Psoas muscle (tissue), 8 donors: ENCODE measurements around the gene MARK2. TPM values are rescaled to one million over a fixed set of nuclear protein-coding genes. Genes with fewer than 3 reads are reported as not detected.

Experiments
- ATAC-seq, 4 donors: fragments of 200-7000 bp; cut with Tn5 transposase; one replicate each; pipeline ENCODE4 v1.9.1; 2020; ENCODE audit warnings: moderate library complexity in 3 of 4, mild to moderate bottlenecking in 2 of 4
- DNase-seq, 2 donors: peaks; one replicate each; pipeline ENCODE4 v3.0.0-alpha.2; 2020
- H3K27ac ChIP-seq: fragments of 200-600 bp; one replicate; pipeline ENCODE4 v1.8.0; 2022
- H3K27me3 ChIP-seq, 3 donors: fragments of 200-600 bp in 1 of 3; one replicate each; pipeline versions ENCODE4 v1.6.1 to v1.8.0; 2013 to 2022; ENCODE audit warnings: low read length in 2 of 3, mild to moderate bottlenecking in 2 of 3, moderate library complexity in 1 of 3; ENCODE audit not compliant: insufficient read depth in 3 of 3
- H3K36me3 ChIP-seq, 2 donors: fragments of 200-600 bp in 1 of 2; one replicate each; pipeline versions ENCODE4 v1.6.1 to v1.8.0; 2013 to 2022; ENCODE audit warnings: low read depth in 1 of 2, mild to moderate bottlenecking in 1 of 2, moderate library complexity in 1 of 2; ENCODE audit not compliant: insufficient read depth in 1 of 2
- H3K4me1 ChIP-seq: fragments of 200-600 bp; one replicate; pipeline ENCODE4 v1.8.0; 2022
- H3K4me3 ChIP-seq: fragments of 200-600 bp; one replicate; pipeline ENCODE4 v1.8.0; 2022; ENCODE audit warnings: mild to moderate bottlenecking
- H3K9me3 ChIP-seq: fragments of 200-600 bp; one replicate; pipeline ENCODE4 v1.8.0; 2022
- WGBS, 3 donors: extraction: QIAGEN DNeasy Blood & Tissue Kit; methylation state at CpG; one replicate each; pipeline versions ENCODE4 v1.1.6 to v1.1.7; 2013; 5-methylcytosine and 5-hydroxymethylcytosine counted together
- intact Hi-C, 2 donors: fragments of 100-400 bp; cut with DNase I; formaldehyde crosslinking; loops; one replicate each; pipeline versions ENCODE4 v1.11.0 to v1.14.2; 2022
- polyA plus RNA-seq, 3 donors: library from polyadenylated mRNA; stranded (reverse); fragments of 200-250 nt; gene quantifications; one replicate each; pipeline ENCODE4 v1.2.3, GENCODE V29; 2013
- total RNA-seq, 4 donors: library from RNA; stranded (reverse); fragmentation: NEBNext Ultra II Directional in 2 of 4; extraction: Animal tissue kit (Norgen Biotek cat#: 25700) in 2 of 4; gene quantifications; one replicate each; pipeline versions ENCODE4 v1.2.1 to v1.2.4, GENCODE V29; 2021 to 2023
- TF ChIP-seq, protein P1 (sequence below): fragments of 200-600 bp; IDR thresholded peaks from one replicate; pipeline ENCODE4 v1.8.0; 2022; ENCODE audit warnings: antibody characterized with exemption
- donor health status: healthy with polysubstance abuse.
- donor health status: DM: no; HTN: no; CAD: no; lungs with moderate emphysema.
- donor health status: Bipolar disorder and iron deficiency.
- donor health status: healthy.
- donor health status: DM: yes; HTN: yes; CAD: no.
- donor health status: DM: no; HTN: no; CAD: no.
- donor health status: DM: no; HTN: no; CAD: no.
- donor health status: DM: yes; HTN: yes; CAD: no.

Gene MARK2
- total and polyA plus RNA-seq, 7 donors: 11.7 to 24.9 (median 22.2) TPM

DNA sequence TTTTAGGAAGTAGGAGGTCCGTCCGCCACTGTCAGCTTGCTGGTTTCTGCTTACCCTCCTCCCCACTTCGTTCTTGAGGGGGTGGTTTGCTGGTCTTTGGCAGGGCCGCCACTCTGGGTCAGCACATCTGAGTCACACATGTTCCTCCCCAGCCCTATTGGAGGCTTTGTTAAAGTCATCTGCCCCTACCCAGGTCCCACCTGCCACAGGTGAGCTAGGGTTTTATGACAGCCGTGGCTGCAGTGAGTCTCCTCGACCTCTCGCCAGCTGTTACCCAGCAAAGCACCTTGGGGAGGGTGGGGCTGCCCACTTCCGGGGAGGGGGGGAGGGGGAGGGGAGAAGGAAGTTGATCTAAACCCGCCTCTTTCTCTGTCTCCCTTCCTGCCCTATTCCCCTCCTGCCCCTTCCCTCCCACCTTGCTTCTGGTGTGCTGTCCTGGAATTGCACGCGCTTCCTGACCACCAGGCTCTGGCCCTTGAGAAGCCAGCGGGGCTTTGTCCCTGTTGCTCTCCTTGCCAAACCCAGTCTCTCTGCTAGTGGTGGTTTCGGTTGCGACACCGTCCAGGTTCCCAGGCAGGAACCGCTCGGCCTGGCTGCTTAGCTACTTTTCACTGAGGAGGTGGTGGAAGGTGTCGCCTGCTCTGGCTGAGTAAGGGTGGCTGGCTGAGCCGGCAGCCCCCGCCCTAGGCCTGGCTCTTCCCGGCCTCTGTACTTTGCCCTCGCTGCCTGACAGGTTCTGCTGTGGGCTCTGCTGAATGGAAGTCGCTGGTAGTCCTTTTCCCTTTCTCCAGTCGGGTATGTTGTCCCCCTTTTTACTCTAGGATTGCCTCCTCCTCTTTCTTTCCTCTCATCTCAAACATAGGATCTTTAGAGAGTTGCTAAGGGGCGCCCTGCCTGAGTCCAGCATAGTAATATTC is 49.5 kb downstream of the MARK2 start:
- no peaks in the 10 kb centered on the region for H3K36me3 ChIP-seq
- DNase-seq (peak; percentile 62 to 71), ATAC-seq (peak; percentile 54 to 72 (median 62))
- H3K27ac ChIP-seq: peak overlapping the region; percentile 53
- TF ChIP-seq, protein P1, sequence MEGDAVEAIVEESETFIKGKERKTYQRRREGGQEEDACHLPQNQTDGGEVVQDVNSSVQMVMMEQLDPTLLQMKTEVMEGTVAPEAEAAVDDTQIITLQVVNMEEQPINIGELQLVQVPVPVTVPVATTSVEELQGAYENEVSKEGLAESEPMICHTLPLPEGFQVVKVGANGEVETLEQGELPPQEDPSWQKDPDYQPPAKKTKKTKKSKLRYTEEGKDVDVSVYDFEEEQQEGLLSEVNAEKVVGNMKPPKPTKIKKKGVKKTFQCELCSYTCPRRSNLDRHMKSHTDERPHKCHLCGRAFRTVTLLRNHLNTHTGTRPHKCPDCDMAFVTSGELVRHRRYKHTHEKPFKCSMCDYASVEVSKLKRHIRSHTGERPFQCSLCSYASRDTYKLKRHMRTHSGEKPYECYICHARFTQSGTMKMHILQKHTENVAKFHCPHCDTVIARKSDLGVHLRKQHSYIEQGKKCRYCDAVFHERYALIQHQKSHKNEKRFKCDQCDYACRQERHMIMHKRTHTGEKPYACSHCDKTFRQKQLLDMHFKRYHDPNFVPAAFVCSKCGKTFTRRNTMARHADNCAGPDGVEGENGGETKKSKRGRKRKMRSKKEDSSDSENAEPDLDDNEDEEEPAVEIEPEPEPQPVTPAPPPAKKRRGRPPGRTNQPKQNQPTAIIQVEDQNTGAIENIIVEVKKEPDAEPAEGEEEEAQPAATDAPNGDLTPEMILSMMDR: no peak
- 49 to 56% (median 49%) methylated on average over 23 to 25 of the region's 25 CpGs for WGBS, 3 donors
- intact Hi-C loops: no loop called here
- H3K4me3 ChIP-seq: peak overlapping the region; percentile 44
- H3K4me1 ChIP-seq: peaks cover 11% of the 10 kb centered on the region
- H3K9me3 ChIP-seq: no peaks in the 10 kb centered on the region
- H3K27me3 ChIP-seq: no peaks in the 10 kb centered on the region

DNA sequence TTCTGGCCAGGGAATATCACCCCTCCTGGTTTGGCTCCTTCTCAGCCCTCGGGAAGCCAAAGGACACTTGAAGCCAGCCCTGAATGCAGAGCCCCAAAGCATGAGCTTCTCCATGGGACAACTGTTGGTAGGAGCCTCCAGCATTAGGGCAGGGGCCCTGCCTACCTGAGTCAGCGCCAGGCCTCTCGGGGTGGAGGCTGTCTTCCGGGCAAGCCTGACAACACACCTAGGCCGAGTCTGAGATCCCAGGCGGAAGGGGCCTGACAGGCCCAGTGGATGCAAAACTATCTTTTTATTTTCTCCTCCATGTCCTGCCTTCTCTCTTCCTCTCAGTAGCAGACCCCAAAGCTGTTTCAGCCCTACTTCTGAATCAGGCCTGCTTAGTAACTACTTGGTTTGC is 50.4 kb downstream of the MARK2 start:
- Histone ChIP-seq H3K27ac (no peak overlapping the region), H3K4me3 (no peak overlapping the region), H3K27me3 (no peaks in the 10 kb centered on the region), H3K4me1 (peaks cover 11% of the 10 kb centered on the region), H3K36me3 (no peaks in the 10 kb centered on the region), H3K9me3 (no peaks in the 10 kb centered on the region)
- 76 to 91% (median 82%) methylated on average over 6 of the region's 6 CpGs for WGBS, 3 donors
- DNase-seq: no peak
- TF ChIP-seq, protein P1: no peak
- intact Hi-C loops: no loop called here
- no peak for ATAC-seq

- ATAC-seq (no peak), DNase-seq (no peak)
- 88 to 90% (median 88%) methylated on average over 7 of the region's 7 CpGs for WGBS, 3 donors
- H3K4me3 ChIP-seq: no peak overlapping the region
- TF ChIP-seq, protein P1: no peak
- intact Hi-C loops: no loop called here
- no peak overlapping the region for H3K27ac ChIP-seq
- no peaks in the 10 kb centered on the region for H3K27me3 ChIP-seq
- H3K9me3 ChIP-seq: no peaks in the 10 kb centered on the region
- peaks cover 0 to 5% of the 10 kb centered on the region in 2 donors for H3K36me3 ChIP-seq
- H3K4me1 ChIP-seq: peaks cover 11% of the 10 kb centered on the region
These were observed 51.5 kb downstream of the MARK2 start for GRCh38 chr11:63890368-63890767.

DNA sequence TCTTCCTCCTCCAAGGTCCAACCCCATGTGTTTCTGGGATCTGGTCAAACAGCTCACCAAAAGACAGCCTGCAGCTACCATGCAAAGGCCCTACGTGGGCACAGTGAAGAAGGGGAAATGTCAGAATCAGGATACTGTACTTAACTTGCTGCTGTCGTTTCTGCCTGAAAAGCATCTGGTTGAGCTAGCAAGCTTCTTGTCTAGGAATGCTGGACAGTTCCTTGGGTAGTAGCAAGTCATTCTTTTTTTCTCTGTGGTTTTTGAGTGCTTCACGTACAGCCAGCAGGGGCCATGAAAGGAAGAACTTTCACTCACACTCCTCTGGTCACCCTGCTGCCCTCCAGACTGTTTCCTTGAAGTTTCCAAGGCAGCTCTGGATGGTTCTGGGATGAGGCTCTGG is 53.3 kb downstream of the MARK2 start:
- Histone ChIP-seq H3K36me3 (peaks cover 3 to 23% of the 10 kb centered on the region in 2 donors), H3K27ac (no peak overlapping the region), H3K27me3 (no peaks in the 10 kb centered on the region), H3K9me3 (no peaks in the 10 kb centered on the region), H3K4me1 (peaks cover 11% of the 10 kb centered on the region), H3K4me3 (no peak overlapping the region)
- ATAC-seq: no peak
- intact Hi-C loops: no loop called here
- TF ChIP-seq, protein P1: no peak
- 43 to 52% (median 51%) methylated on average over 3 of the region's 3 CpGs for WGBS, 3 donors
- no peak for DNase-seq
